Measurements from ENCODE around the gene CHCHD3.
"Not testable (repeated sequence)": the region's sequence is repeated elsewhere in the genome, so short reads cannot be mapped to it uniquely, and the experiment has no call there.

Gene CHCHD3

DNA sequence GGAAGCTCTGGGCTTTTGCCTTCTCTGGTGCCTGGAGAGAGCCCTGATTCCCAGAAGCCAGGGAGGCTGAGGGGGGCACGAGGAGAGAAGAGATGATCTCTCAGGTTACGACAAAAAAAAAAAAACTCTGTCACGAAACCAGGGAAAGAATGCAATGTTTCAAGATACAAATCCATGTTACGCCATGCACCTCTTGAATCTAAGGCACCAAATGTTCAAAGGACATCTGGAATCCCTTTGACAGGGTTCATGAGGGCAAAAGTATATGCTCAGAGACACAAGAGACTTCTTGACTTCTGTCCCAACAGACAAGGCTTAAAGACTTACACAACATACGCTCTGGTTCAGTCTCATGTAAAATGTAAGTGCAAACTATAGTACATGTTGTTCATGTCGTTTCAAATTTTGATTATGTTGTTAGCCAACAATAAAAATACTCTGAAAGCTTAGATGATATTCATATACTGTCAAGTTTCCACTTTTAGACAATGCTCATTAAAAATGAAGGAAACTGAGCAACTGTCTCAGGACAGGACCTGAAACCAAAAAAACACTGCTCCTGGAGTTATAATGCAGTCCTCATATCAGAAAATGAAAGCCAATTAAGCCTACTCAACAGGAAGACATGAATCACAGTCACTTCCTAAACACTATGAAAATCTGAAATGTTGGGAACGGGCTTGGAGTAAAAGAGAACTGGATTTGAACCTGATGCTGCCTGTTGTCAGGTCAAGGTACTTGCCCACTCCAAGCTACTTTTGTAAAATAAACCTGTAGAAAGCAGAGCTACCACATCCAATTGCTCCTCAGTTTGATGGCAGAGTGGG lies 72.3 kb downstream of the CHCHD3 start:
- no peak overlapping the region for H3K4me3 ChIP-seq (ENCODE audit: low read depth, low read length)

DNA sequence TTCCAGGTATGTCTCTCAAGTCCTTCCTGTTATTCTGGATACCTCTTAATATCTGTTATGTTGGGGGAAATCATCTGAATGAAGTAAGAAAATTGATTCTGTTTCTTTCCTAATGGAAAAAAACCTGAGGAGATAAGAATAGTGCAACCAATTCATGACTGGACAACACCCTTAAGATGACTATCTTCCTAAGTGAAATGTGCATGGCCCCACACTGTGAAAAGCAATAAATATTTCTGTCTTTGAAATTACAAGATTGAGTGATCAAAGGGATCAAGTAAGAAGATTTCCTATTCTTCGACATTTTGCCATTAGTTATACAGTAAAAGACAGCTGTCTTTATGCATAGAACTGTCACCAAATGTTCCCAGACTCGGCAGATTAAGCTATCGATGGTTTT lies 73.9 kb downstream of the CHCHD3 start:
- no peak overlapping the region for H3K4me3 ChIP-seq (ENCODE audit: low read depth, low read length)

DNA sequence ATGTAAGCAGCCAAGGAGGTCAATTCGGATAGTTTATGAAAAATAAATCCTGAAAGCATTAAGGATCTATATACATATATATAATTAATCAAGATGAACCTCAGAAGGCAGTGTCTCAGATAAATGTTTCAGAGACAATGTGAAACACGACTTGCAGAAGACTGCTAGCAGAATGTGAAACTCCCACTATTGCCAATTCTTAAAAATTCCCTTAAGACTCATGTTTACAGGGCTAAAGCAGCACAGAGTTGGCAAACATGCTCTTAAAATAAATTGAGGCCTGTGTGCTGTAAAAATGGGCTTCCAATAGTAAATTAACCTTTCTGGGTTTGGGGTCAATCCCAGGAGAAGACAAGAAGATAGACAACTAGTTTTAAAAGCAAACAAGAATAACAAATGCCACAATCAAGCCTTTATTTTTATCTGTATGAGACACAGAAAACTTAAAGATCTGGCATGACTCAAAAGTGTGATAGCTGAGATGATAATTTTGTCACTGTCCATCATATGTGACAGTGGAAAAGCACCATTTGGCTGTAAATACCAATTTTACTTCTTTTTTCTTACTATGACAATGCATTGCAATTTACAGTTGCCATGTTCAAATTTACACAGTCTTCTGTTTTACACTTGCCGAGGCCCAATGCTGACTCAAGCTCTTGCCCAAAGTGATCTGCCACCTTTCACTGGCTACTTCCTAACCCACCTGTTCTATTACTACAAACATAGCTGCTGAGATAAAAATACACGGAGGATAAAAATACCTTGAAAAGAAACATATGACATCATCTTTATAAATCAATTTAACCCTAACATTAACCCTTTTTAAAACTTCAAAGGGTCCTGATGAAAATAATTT lies 78.6 kb downstream of the CHCHD3 start:
- H3K4me3 ChIP-seq (ENCODE audit: low read depth, low read length) = no peak overlapping the region

DNA sequence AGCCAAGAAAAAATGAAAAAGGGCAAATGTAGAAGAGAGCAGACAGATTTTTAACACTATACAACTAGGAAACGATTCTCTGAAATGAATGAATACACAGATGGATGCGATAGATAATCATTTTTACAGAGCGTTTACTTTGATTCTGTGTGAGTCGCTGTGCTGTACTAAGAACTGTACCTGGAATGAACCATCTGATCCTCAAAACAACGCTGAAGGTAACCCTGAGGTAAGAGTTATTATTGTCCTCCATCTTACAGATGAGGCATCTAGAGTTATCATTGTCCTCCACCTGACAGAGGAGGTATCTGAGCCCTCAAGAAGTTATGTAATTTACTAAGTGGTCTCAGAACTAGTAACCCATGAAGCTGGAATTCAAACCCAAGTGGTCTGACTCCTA lies 80.2 kb downstream of the CHCHD3 start:
- H3K4me3 ChIP-seq (ENCODE audit: low read depth, low read length) = no peak overlapping the region

DNA sequence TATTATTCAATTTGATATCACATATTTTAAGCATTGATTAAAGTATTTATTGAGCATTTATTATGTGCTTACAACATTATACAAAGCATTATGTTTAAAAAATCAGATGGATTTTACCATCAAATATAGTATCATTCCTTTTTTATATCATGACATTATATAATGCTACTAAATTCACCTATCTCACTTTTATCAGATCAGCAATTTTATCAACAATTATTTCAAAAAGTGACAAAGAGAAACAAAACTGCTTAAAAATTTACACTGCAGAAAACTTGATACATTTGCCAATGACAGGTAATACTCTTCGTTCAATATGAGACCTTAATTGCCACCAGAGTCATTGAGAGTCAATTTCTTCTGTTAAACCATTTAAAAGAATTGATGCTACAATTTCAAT lies 82.0 kb downstream of the CHCHD3 start:
- H3K4me3 ChIP-seq (ENCODE audit: low read depth, low read length) = no peak overlapping the region

DNA sequence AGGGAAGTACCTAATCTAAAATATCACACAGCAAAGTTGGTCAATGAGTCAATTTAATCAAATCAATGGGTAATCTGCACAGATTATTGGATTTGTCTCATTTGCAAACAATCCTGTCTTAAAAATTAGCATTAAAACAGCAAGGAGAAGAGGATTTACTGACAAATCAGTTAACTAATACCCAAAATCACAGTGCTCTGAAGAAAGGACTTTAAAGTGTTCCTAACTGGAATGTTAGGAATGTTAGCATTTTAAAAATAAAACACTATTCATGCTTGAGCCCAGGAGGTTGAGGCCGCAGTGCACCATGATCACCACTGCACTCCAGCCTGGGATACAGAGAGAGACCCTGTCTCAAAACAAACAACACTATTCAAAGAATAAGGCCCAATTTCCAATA lies 83.1 kb downstream of the CHCHD3 start:
- H3K4me3 ChIP-seq (ENCODE audit: low read depth, low read length) = no peak overlapping the region

DNA sequence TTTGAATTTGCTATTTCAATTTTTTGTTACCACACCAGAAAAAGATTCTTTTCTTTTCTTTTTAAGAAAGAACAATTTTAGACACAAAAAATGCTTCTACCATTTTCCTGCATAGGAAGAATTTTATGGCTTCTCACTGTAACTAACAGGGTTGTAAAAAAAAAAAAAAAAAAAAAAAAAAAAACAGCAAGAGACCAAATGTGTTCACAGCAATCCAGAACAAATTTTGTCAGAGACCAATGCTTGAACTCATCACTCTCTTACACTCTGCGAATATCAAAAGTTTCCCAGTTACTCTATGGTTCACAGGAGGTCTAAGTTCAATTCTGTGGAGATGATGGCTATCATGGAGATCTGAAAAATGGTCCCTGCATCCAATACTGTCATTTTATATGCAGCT lies 84.4 kb downstream of the CHCHD3 start:
- no peak overlapping the region for H3K4me3 ChIP-seq (ENCODE audit: low read depth, low read length)

DNA sequence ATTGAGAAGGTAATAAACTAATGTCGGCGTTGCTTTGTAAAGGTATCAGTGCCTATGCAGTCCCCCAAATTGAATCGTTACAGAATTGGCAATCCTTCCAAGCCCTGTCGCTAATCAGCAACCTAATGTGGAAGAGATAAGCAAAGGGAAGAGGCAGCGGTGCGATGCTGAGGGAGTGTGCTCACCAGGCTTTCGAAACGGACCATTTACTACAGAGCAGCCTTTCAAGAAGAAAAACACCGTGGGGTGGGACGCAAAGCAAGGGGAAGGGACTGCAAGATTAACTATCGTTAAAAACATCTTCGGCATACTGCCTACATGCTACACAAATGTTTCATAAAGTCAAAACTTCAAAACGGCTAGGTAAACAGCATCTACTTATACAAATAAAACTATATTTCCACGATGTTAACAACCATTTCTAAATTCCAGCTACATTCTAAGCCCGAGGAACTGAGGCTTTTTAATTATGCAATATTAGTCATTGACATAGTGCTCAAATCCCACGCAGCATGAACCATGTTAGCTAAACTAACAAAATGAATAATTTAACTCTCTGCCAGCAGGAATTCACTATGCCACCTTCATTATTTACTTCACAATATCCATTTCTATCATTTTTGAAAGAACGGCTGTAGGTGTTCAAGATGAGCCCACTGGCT lies 85.2 kb downstream of the CHCHD3 start:
- no peak overlapping the region for H3K4me3 ChIP-seq (ENCODE audit: low read depth, low read length)

DNA sequence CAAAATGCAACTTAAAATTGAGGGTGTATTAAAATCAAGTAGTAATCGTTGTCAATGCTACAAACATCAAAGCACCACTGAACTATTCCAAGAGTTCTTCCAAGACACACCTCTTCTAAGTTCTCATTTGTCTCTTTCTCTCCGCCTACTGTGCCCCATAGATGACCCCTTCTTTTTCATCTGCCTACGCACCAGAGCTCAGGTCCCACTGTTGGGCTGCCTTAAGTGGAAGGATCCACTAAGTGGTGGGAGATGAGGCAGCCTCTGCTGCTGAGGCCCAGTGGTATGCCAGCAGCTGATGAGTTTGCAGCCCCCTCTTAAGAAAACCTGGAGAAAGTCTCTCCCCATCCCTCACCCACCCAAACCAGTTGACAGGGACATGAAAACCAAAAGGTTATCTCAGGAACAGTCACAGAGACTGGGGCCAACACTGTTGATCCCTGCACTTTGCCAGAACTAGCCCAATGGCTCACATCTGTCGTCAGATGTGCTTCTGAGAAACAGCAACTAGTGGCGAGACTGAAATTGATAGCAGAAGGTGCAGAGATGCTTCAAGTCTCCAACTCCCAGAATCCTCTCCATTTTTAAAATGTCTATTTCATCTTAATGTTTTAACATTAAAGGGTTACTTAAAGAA lies 88.4 kb downstream of the CHCHD3 start:
- H3K4me3 ChIP-seq (ENCODE audit: low read depth, low read length) = no peak overlapping the region

DNA sequence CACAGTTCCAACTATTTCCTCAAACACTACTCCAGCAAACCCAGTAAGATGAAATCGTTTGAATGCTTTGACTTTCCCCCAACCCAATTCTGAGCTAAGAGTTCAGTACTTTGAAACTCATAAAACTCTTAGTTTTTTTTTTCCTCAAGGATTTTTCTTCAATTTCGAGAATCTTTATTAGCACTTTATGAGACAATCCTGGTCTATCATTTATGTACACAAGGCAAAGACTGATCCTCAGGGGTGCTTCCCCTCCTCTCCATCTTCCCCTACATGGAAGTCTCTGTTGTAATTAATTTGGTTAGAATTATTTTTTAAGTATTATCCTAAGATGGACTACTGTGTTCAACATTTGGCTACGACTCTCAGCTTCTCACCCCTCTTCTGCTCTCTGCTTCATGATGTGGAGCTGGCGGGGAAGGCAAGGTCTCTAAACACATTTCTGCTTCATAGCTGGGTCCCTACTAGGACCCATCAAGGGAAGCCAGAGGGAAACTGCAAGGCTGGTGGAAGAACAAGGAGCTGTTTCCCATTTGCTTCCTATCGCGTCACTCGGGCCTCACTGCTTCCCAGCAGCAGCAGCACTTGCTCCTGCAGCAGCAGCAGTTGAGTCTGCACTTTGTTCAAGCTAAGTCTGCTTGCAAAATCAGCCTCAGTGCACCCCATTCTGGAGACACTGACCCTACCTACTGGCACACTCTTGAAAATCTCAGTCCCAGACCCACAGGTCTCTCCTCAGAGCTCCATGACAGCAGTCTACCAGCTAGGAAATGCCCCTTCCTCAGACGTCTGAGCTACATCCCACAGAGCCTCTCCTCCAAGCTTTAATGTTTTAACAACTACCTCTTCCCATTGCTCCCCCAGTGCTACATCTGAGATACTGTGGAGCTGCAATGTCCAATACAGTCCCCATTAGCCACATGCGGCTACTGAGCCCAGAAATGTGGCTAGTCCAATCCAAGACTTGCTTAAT lies 90.0 kb downstream of the CHCHD3 start:
- no peak overlapping the region for H3K4me3 ChIP-seq (ENCODE audit: low read depth, low read length)

DNA sequence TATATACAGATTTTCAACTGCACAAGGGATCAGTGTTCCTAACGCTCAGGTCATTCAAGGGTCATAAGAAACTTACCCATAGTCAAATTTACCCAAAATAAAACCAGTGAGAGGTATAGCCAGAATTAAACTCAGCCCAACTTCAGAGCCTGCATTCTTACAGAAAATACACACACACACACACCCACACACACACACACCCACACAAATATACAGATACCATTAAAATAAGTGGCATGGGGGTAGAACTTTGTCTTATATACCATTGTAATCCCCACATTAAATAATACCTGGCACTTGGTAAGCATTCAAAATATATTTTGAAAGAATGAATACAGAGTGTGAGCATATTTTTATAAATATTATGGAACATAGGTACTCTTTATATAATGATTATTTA lies 93.8 kb downstream of the CHCHD3 start:
- H3K4me3 ChIP-seq (ENCODE audit: low read depth, low read length) = no peak overlapping the region

DNA sequence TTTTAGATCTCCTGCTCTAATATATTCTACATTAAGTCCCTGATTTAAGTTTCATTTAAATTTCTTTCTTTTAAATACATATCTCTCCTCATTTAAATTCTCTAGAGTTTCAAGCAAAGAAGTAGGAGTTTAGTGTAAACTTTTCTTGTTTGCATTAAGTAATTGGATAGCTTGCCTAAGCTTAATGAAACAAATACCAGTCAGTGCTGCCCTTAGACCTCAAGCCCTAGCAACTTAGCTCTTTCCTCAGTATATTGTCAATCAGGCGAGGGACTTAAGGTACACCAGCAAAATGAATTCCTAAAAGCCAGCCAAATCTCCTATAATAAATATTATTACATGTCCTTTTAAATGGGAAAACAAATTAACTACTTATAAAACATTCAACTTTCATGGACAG lies 101.5 kb downstream of the CHCHD3 start:
- H3K4me3 ChIP-seq (ENCODE audit: low read depth, low read length) = no peak overlapping the region

DNA sequence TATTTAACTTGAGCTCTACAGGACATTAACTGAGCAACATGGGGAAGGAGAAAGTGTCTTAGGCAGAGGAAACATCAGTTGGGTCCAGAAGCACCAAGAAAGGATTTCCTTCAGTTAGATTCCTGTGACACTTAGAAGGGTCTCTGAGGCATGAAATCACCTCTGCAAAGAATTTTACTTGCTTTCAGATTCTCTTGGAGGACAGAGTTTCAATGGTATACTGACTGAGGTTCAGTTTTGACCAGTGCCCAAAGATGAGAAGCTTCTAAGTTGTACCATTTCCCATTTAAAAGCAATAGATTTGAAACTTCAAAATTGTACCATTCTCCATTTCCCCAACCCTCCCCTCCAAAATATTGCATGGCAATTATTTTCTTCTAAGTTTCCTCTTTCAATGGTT lies 102.4 kb downstream of the CHCHD3 start:
- no peak overlapping the region for H3K4me3 ChIP-seq (ENCODE audit: low read depth, low read length)

DNA sequence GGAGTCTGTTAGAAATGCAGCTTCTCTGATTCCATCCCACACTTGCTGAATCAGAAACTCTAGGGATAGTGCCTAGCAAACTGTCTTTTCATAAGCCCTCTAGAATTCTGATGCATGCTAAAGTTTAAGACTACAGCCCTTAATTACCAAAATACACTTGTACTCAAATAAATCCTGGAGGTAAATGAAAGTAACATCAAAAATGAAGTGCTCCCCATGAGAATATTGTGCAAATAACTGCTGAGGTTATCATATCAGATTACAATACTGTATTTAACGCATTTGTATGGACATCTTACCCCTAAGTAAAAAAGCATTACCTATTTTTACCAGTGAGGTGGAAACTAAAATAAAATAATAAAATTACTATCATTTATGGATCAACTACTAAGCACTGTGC lies 104.7 kb downstream of the CHCHD3 start:
- H3K4me3 ChIP-seq (ENCODE audit: low read depth, low read length) = no peak overlapping the region

DNA sequence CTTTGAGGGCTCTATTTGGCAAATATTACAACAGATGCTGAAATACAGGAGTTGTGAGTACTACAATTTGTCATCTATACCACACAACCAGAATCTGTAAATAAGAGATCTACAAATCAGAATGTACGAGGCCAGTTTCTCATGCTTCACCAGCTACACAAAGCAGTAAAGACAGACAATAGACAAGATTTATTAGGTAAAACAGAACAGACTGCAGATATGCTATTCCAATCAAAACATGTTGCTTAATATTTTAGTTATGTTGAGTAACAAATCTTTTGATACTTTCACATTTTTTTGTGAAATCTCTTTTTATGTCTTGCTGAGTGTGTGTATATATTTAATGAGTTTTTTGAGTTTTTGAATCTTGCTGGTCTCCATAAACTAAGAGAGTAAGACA lies 109.1 kb downstream of the CHCHD3 start:
- no peak overlapping the region for H3K4me3 ChIP-seq (ENCODE audit: low read depth, low read length)

DNA sequence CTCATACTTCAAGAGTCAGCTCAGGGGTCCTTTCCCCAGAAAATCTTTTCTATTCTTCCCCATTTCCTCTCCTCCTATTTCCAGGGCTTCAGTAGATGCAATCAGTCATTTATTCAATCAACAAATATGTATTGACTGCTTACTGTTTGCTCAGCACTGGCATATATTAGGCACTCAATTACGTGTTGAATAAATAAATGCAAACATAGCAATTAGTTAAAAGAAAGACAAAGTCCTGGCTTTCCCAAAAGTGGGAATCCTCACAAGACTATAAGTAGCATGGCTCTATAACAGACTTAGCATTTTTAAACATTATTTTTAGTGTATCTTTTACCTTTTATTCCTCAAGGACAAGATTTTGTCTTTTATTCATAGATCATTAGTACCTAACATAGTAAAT lies 111.6 kb downstream of the CHCHD3 start:
- H3K4me3 ChIP-seq (ENCODE audit: low read depth, low read length) = no peak overlapping the region

DNA sequence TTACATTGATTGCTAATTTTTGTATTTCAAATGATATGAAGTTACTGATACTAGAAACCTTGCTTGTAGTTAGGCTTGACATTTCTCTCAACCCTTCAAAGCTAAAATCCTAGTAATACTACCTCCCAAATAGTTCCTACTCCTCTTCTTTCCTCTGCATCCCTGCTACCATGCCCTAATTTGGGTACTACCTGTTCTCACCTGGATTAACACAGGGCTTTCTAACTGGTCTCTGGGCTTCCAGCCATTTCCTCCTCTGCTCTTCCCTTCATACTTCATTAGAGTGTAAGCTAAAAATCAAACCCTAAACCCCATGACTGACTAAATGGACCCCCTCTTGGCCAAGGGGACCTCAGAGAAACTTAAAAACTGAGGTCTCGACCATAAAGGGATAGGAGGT lies 112.4 kb downstream of the CHCHD3 start:
- no peak overlapping the region for H3K4me3 ChIP-seq (ENCODE audit: low read depth, low read length)

DNA sequence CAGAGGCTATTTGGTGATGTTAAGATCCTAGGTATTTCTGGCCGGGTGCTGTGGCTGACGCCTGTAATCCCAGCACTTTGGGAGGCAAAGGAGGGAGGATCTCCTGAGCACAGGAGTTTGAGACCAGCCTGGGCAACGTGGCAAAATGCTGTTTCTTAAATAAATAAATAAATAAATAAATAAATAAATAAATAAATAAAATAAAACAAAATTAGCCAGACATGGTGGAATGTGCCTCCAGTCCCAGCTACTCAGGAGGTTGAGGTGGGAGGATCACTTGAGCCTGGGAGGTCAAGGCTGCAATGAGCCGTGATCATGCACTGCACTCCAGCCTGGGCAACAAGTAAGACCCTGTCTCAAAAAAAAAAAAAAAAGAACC lies 114.4 kb downstream of the CHCHD3 start:
- not testable (repeated sequence) for H3K4me3 ChIP-seq (ENCODE audit: low read depth, low read length)

DNA sequence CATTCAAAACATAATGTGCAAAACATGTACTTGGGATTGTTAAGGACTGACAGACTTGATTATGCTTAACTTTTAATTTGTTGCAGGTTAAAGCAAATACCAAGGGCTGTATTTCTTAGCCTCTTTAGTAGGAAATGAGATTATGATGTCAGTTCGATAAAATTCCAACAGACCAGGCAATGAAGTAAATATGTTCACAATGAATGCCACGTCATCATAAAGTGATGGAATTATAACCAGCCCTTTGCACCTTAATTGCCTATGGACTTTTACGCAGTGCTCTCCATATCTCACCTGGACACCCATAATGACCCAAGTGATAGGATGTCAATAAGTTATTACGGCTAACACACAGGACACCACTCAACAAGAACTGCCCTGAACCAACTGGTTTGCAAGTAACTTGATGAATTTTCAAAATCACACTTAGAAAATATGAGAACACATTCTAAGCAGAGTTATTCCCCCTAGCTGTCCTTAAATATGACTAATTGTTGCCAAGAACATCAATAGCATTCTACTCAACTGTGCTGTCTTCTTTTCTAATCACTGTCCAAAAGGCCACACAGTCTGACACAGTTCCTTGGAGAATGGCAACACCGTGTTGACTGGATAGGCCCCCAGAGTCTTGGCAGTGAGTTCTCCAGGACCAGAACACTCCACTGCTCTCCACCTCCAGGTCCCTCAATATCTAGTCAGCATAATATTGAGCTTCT lies 115.0 kb downstream of the CHCHD3 start:
- no peak overlapping the region for H3K4me3 ChIP-seq (ENCODE audit: low read depth, low read length)

DNA sequence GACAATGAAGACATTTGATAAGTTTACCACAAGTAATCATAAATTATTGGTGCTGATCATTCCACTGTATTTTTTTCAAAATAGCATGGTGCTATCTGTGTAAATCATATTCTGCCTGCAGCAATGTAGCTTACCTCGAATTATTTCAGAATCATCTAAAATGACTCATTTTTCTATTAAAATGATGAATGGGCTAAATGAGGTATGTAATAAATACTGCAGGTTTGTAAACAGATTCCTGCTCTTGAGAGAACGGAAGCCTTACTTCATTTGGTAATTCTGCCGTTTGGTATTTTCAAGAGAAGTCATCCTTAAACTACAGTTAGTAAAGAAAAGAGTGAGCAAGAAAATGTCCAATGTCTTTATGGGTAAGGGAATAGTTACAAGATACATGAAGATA lies 115.9 kb downstream of the CHCHD3 start:
- no peak overlapping the region for H3K4me3 ChIP-seq (ENCODE audit: low read depth, low read length)

Data from iPS-11a (cell line).